Neuronal stem cell (in vitro differentiated cells): Measurements from ENCODE around the gene UBE2M.

ENCODE experiments used
- DNase-seq: peaks from one replicate; pipeline ENCODE4 v3.0.0-alpha.2; 2013; ENCODE audit warnings: low spot score
- H2AFZ ChIP-seq: one replicate; pipeline ENCODE4 v1.6.1; 2013; ENCODE audit warnings: mild to moderate bottlenecking, low read length, inconsistent platforms
- H2AK5ac ChIP-seq: 2 replicates; pipeline ENCODE4 v1.6.1; 2013; ENCODE audit warnings: low read depth, mild to moderate bottlenecking, inconsistent platforms, low read length, moderate library complexity, mixed read lengths
- H2BK120ac ChIP-seq: 2 replicates; pipeline ENCODE4 v1.6.1; 2013; ENCODE audit warnings: low read depth, mild to moderate bottlenecking, inconsistent platforms, low read length, moderate library complexity, mixed read lengths
- H2BK12ac ChIP-seq: one replicate; pipeline ENCODE4 v1.6.1; 2013; ENCODE audit warnings: low read length, inconsistent platforms
- H2BK15ac ChIP-seq: 2 replicates; pipeline ENCODE4 v1.6.1; 2013; ENCODE audit warnings: mild to moderate bottlenecking, low read length, inconsistent platforms, mixed read lengths
- H2BK5ac ChIP-seq: one replicate; pipeline ENCODE4 v1.6.1; 2013; ENCODE audit warnings: inconsistent platforms, mild to moderate bottlenecking, low read length, moderate library complexity
- H3K14ac ChIP-seq: one replicate; pipeline ENCODE4 v1.6.1; 2013; ENCODE audit warnings: low read length, inconsistent platforms
- H3K18ac ChIP-seq: 2 replicates; pipeline ENCODE4 v1.6.1; 2013; ENCODE audit warnings: low read length, inconsistent platforms
- H3K23ac ChIP-seq: 2 replicates; pipeline ENCODE4 v1.6.1; 2013; ENCODE audit warnings: low read depth, mild to moderate bottlenecking, mixed read lengths, low read length, inconsistent platforms; ENCODE audit not compliant: poor library complexity
- H3K27ac ChIP-seq: replicated peaks from 3 replicates; pipeline ENCODE4 v1.5.1; 2013; ENCODE audit warnings: low read length, inconsistent platforms
- H3K27me3 ChIP-seq, 3 experiments: 2 replicates each; pipeline ENCODE4 v1.6.1; 2013; ENCODE audit warnings: low read length in 3 of 3, mild to moderate bottlenecking in 2 of 3, inconsistent platforms in 1 of 3, low read depth in 1 of 3, mixed read lengths in 1 of 3, moderate library complexity in 1 of 3; ENCODE audit not compliant: control insufficient read depth in 3 of 3, insufficient read depth in 3 of 3
- H3K36me3 ChIP-seq, 2 donors: replicated peaks in 1 of 2; 2 replicates each; pipeline ENCODE4 v1.6.1; 2013; ENCODE audit warnings: low read length in 2 of 2; ENCODE audit not compliant: control insufficient read depth in 2 of 2, insufficient read depth in 2 of 2
- H3K4ac ChIP-seq: 2 replicates; pipeline ENCODE4 v1.6.1; 2013; ENCODE audit warnings: inconsistent platforms, mild to moderate bottlenecking, low read length, moderate library complexity
- H3K4me1 ChIP-seq, 2 donors: 1 replicate in 1 of 2; 2 replicates in 1 of 2; pipeline ENCODE4 v1.6.1; 2013; ENCODE audit warnings: low read length in 2 of 2, low read depth in 1 of 2; ENCODE audit not compliant: control insufficient read depth in 2 of 2, insufficient read depth in 1 of 2
- H3K4me2 ChIP-seq: one replicate; pipeline ENCODE4 v1.6.1; 2013; ENCODE audit warnings: mild to moderate bottlenecking, low read length, inconsistent platforms; ENCODE audit not compliant: insufficient read depth, poor library complexity, severe bottlenecking
- H3K4me3 ChIP-seq, 2 donors: 2 replicates each; pipeline ENCODE4 v1.5.1; 2013; ENCODE audit warnings: low read length in 2 of 2, mild to moderate bottlenecking in 2 of 2, inconsistent platforms in 1 of 2, moderate library complexity in 1 of 2
- H3K79me1 ChIP-seq: one replicate; pipeline ENCODE4 v1.6.1; 2013; ENCODE audit warnings: low read depth, mild to moderate bottlenecking, inconsistent platforms, low read length, moderate library complexity
- H3K9ac ChIP-seq: one replicate; pipeline ENCODE4 v1.6.1; 2013; ENCODE audit warnings: mild to moderate bottlenecking, low read depth, low read length, inconsistent platforms; ENCODE audit not compliant: poor library complexity
- H3K9me3 ChIP-seq, 2 donors: replicated peaks in 1 of 2; 2 replicates each; pipeline versions ENCODE3 to v1.6.1; 2013; ENCODE audit warnings: low read length in 2 of 2, mild to moderate bottlenecking in 2 of 2, inconsistent platforms in 1 of 2, low read depth in 1 of 2, mixed read lengths in 1 of 2, moderate library complexity in 1 of 2; ENCODE audit not compliant: control insufficient read depth in 2 of 2, insufficient read depth in 1 of 2
- H4K8ac ChIP-seq: one replicate; pipeline ENCODE4 v1.6.1; 2013; ENCODE audit warnings: low read depth, mild to moderate bottlenecking, inconsistent platforms, low read length, moderate library complexity
- H4K91ac ChIP-seq: one replicate; pipeline ENCODE4 v1.6.1; 2013; ENCODE audit warnings: low read length, low read depth, mild to moderate bottlenecking, inconsistent platforms; ENCODE audit not compliant: poor library complexity
- WGBS, 2 donors: extraction: QIAGEN DNeasy Blood & Tissue Kit; methylation state at CpG; one replicate each; pipeline ENCODE4 v1.1.7; 2013; ENCODE audit warnings: missing lambda C conversion rate in 2 of 2, mixed read lengths in 1 of 2; ENCODE audit not compliant: insufficient read length in 2 of 2, insufficient replicate concordance in 1 of 2; ENCODE audit errors: extremely low coverage in 2 of 2; 5-methylcytosine and 5-hydroxymethylcytosine counted together

The UBE2M gene

DNA sequence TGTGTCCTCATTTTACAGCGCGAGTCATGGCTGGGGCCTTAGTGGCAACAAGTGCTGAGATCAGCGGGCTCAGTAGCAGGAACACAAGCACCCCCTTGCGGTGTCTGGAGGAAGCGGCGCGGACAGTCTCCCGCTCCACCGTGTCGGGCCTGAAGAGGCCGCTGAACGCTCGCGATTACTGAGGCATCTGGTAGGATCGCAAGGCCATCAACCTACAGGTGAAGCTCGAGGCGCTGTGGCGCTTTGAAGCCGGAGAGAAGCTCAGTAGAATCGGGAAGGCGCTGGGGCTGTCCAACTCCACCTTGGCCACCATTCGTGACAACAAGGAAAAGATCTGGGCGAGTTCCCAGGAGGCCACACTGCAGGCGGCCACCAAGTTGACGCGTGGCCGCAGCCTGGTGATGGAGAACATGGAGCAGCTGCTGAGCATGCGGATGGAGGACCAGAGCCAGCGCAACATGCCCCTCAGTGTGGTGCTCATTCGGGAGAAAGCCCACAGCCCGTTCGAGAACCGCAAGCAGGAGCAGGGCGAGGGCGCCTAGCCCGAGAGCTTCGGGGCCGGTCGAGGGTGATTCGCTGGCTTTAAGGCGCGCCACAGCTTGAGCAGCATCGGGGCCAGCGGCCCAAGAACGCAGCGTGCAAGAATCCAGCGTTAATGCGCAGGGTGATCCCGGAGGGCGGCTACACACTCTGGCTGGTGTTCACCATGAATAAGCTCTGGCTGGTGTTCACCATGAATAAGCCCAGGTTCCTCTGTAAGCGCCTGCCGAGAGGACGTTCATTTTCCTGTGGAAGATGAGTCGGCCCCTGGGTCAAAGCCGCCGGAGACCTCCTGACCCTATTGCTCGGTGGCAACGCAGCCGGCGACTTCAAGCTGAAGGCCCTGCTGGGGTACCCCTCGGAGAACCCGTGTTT lies 23.1 kb upstream of the UBE2M start:
- no CpG with 5 or more reads among the region's 62 CpGs for WGBS, 2 donors
- Histone ChIP-seq H3K4me3 (no peak overlapping the region), H3K4ac (peak overlapping the region; percentile 53)

DNA sequence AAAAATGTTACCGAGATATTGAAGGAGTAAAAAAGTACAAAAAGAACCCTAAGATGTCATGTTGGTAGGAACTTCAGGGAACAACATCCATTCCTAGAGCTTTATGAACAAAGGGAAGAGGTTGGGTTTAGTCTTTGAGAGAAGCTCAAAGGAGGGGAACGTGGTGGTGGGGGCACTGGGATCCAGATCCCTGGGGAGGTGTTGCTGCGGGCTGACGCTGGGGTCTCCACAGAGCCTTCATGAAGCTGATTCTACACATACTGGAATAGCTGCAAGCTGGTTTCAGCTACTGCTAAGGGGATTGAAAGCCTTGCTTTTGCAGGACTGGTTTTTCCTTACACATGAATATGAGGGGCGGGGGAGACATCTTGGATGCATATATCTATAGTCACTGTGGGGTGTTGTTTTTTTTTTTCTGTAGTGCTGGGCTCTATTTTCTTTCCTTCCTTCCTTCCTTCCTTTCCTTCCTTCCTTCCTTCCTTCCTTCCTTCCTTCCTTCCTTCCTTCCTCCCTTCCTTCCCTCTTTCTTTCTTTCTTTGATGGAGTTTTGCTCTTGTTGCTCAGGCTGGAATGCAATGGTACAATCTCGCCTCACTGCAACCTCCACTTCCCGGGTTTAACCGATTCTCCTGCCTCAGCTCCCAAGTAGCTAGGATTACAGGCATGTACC lies 21.2 kb upstream of the UBE2M start:
- H2AK5ac ChIP-seq = no peak overlapping the region
- no peak overlapping the region for H2BK120ac ChIP-seq
- no peak for DNase-seq
- H4K91ac ChIP-seq = no peak overlapping the region
- no CpG with 5 or more reads among the region's 8 CpGs for WGBS, 2 donors
- H3K4me1 ChIP-seq = peaks cover 0 to 2% of the 10 kb centered on the region in 2 donors
- H2BK5ac ChIP-seq = no peak overlapping the region
- no peak overlapping the region for H3K9ac ChIP-seq
- H3K27me3 ChIP-seq = no peaks in the 10 kb centered on the region
- H3K27ac ChIP-seq = no peak overlapping the region
- H3K79me1 ChIP-seq = peaks cover 16% of the 10 kb centered on the region
- H4K8ac ChIP-seq = no peak overlapping the region
- H3K14ac ChIP-seq = no peak overlapping the region
- H3K23ac ChIP-seq = no peak overlapping the region
- no peak overlapping the region for H3K4ac ChIP-seq
- H3K36me3 ChIP-seq = peaks cover 21 to 61% of the 10 kb centered on the region in 2 donors
- H2BK12ac ChIP-seq = no peak overlapping the region
- no peak overlapping the region for H3K18ac ChIP-seq
- H2AFZ ChIP-seq = no peak overlapping the region
- no peak overlapping the region for H3K4me2 ChIP-seq
- peaks cover 0 to 3% of the 10 kb centered on the region in 2 donors for H3K9me3 ChIP-seq
- no peak overlapping the region for H3K4me3 ChIP-seq
- H2BK15ac ChIP-seq = no peak overlapping the region

More for the DNA sequence above, 23.1 kb upstream of the UBE2M start:
- Histone ChIP-seq H3K9ac (peak overlapping the region; percentile 60), H4K91ac (no peak overlapping the region), H3K18ac (peak overlapping the region; percentile 65), H2AK5ac (peak overlapping the region; percentile 53), H3K23ac (no peak overlapping the region), H3K79me1 (peaks cover 19% of the 10 kb centered on the region), H3K14ac (peak overlapping the region; percentile 97), H2BK15ac (peak overlapping the region; percentile 85), H3K36me3 (peaks cover 26 to 71% of the 10 kb centered on the region in 2 donors), H2BK12ac (peak overlapping the region; percentile 94), H2AFZ (no peak overlapping the region), H3K9me3 (peaks cover 0 to 5% of the 10 kb centered on the region in 2 donors), H4K8ac (peak overlapping the region; percentile 3), H3K4me1 (peaks cover 0 to 2% of the 10 kb centered on the region in 2 donors), H2BK120ac (peak overlapping the region; percentile 91), H3K4me2 (no peak overlapping the region), H3K27ac (no peak overlapping the region), H2BK5ac (peak overlapping the region; percentile 90), H3K27me3 (no peaks in the 10 kb centered on the region)
- peak; percentile 76 for DNase-seq

DNA sequence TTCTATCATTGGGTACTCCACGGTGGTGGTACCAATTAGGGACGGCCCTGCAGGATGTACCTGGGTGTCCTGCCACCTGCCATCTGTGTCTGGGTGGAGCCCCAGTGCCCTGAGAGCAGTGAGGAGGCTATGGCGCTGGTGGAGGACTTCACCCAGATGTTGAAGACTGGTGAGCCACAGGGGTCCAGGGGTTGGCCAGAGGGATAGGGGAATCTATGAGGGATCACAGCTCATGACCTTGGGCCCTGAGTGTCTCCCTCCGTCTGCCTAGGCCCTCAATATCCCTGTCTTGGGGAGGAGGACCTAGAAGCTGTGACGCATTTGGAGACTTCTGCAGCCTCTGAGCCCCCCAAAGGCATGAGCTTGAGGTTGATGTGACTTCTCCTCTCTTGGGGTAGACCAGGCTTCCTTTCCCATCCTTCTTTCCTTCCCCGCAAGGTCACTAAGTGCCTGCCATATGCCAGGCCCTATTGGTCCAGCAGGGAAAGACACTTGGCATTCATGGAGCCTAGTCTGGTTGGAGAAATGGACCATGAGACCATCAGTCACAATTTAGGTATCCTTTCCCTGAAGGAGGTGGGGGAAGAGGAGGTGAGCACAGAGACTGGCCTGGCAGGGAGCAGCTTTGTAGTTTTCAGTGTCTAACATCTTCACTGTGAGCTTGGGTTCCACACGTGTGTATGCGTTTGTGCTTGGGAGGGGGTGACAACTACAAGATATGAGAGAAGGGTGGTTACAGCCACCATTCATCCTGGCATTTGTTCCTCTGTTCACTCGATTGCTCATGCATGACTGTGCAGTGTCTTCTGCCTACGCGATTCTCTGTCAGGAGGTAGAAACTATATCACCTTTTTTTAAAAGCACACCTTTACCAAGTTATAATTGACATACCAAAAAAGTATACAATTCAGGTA lies 19.9 kb upstream of the UBE2M start:
- no peak overlapping the region for H4K8ac ChIP-seq
- no peak overlapping the region for H3K23ac ChIP-seq
- no peak overlapping the region for H2BK5ac ChIP-seq
- H3K27me3 ChIP-seq = no peaks in the 10 kb centered on the region
- peaks cover 12% of the 10 kb centered on the region for H3K79me1 ChIP-seq
- H2AK5ac ChIP-seq = peak overlapping the region; percentile 17
- no peak overlapping the region for H4K91ac ChIP-seq
- H3K27ac ChIP-seq = no peak overlapping the region
- H2BK15ac ChIP-seq = no peak overlapping the region
- H3K9me3 ChIP-seq = peaks cover 0 to 3% of the 10 kb centered on the region in 2 donors
- WGBS, 2 donors = no CpG with 5 or more reads among the region's 11 CpGs
- no peak overlapping the region for H3K18ac ChIP-seq
- H3K9ac ChIP-seq = no peak overlapping the region
- no peak overlapping the region for H2BK120ac ChIP-seq
- H3K36me3 ChIP-seq = peaks cover 15 to 48% of the 10 kb centered on the region in 2 donors
- H2BK12ac ChIP-seq = no peak overlapping the region
- no peak overlapping the region for H3K14ac ChIP-seq
- no peak overlapping the region for H3K4me2 ChIP-seq
- no peak overlapping the region for H3K4ac ChIP-seq
- H2AFZ ChIP-seq = no peak overlapping the region
- H3K4me3 ChIP-seq = no peak overlapping the region
- DNase-seq = no peak
- peaks cover 4 to 7% of the 10 kb centered on the region in 2 donors for H3K4me1 ChIP-seq
